ENCODE results near the gene SCN5A. TPM values are rescaled to one million over a fixed set of nuclear protein-coding genes. Genes with fewer than 3 reads are reported as not detected.

The SCN5A gene
- total RNA-seq, 1 experiment from 2014 or later, result 4.7 TPM

GRCh38 chr3:38577371-38578080 lies 72.0 kb downstream of the SCN5A start:
- no peaks in the 10 kb centered on the region for H3K4me1 ChIP-seq (replicated peaks; ENCODE audit: insufficient read depth)
- intact Hi-C loops (cut with micrococcal nuclease; ENCODE audit: unreplicated experiment), result no loop called here
- CTCF ChIA-PET, result no interaction called here

DNA sequence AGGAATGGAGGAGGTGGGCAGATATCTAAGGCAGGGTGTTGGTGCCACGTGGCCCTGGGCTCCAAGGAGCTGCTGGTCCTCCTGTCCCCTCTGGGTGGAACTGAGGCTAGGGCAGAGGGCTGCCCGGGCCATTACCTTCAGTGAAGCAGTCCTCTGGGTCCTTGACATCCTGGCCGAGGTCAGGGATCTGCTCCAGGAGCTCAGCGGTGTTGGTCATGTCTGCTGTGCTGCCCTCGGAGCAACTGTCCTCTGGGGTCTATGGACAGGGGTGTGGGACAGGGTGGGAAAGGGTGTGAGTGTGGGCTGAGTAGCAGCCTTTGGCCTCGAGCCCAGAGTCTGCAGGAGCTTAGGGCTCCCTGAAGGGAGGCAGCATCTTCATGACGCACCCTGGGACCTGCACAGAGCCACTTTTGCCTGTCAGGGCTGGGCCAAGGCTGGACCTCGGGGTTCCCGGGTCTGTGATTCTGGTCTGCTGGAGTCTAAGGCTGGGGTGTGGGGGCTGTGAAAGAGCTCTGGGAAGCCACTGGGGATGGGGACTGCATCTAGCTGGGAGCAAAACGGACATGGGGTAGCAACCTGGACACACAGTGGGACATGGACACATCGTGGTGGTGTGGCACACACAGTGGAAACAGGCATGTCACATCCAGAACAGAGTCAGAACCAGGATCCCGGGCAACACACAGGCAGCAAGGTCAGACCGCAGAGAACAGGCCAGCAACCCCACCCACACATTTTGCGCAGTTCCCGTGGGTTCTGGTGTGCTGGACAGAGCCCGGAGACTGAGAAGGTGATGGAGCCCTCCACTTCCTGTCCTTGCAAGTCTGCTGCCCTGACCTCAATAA lies 72.7 kb downstream of the SCN5A start:
- no peak overlapping the region for H2AFZ ChIP-seq
- no peaks in the 10 kb centered on the region for H3K9me3 ChIP-seq (ENCODE audit: insufficient read depth, low read depth)
- H4K20me1 ChIP-seq (ENCODE audit: insufficient read depth), result no peaks in the 10 kb centered on the region
- ChIA-PET POLR2A (ENCODE audit: unreplicated experiment) (no interaction called here), CTCF (no interaction called here)
- peaks cover 23% of the 10 kb centered on the region for H3K27me3 ChIP-seq (ENCODE audit: insufficient read depth, low read depth)
- DNase-seq, result no peak
- no peaks in the 10 kb centered on the region for H3K36me3 ChIP-seq (ENCODE audit: low read depth)
- H3K4me3 ChIP-seq, result no peak overlapping the region
- intact Hi-C loops (cut with micrococcal nuclease; ENCODE audit: unreplicated experiment), result no loop called here
- no peaks in the 10 kb centered on the region for H3K79me2 ChIP-seq (ENCODE audit: low read depth)
- BruUV-seq (replicated peaks), result no TSS peak
- no peak overlapping the region for H3K27ac ChIP-seq
- TF ChIP-seq EZH2 (IDR thresholded peaks at IDR 0.05; ENCODE audit: low read depth), result no peak
- TF ChIP-seq, protein P1, sequence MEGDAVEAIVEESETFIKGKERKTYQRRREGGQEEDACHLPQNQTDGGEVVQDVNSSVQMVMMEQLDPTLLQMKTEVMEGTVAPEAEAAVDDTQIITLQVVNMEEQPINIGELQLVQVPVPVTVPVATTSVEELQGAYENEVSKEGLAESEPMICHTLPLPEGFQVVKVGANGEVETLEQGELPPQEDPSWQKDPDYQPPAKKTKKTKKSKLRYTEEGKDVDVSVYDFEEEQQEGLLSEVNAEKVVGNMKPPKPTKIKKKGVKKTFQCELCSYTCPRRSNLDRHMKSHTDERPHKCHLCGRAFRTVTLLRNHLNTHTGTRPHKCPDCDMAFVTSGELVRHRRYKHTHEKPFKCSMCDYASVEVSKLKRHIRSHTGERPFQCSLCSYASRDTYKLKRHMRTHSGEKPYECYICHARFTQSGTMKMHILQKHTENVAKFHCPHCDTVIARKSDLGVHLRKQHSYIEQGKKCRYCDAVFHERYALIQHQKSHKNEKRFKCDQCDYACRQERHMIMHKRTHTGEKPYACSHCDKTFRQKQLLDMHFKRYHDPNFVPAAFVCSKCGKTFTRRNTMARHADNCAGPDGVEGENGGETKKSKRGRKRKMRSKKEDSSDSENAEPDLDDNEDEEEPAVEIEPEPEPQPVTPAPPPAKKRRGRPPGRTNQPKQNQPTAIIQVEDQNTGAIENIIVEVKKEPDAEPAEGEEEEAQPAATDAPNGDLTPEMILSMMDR (conservative IDR thresholded peaks at IDR 0.05), result no peak
- no peaks in the 10 kb centered on the region for H3K9me2 ChIP-seq (ENCODE audit: insufficient read depth)
- no peaks in the 10 kb centered on the region for H3F3A ChIP-seq (ENCODE audit: insufficient read depth, low read depth)
- H3K4me1 ChIP-seq (replicated peaks; ENCODE audit: insufficient read depth), result no peaks in the 10 kb centered on the region
- H3K4me2 ChIP-seq, result no peak overlapping the region

More at GRCh38 chr3:38577371-38578080, 72.0 kb downstream of the SCN5A start:
- Histone ChIP-seq H3K4me2 (no peak overlapping the region), H3K27me3 (ENCODE audit: insufficient read depth, low read depth) (peaks cover 23% of the 10 kb centered on the region), H3K36me3 (ENCODE audit: low read depth) (no peaks in the 10 kb centered on the region), H4K20me1 (ENCODE audit: insufficient read depth) (no peaks in the 10 kb centered on the region), H3K4me3 (no peak overlapping the region), H2AFZ (no peak overlapping the region), H3K79me2 (ENCODE audit: low read depth) (no peaks in the 10 kb centered on the region), H3F3A (ENCODE audit: insufficient read depth, low read depth) (no peaks in the 10 kb centered on the region), H3K9me2 (ENCODE audit: insufficient read depth) (no peaks in the 10 kb centered on the region), H3K9me3 (ENCODE audit: insufficient read depth, low read depth) (no peaks in the 10 kb centered on the region), H3K27ac (no peak overlapping the region)
- TF ChIP-seq, protein P1 (conservative IDR thresholded peaks at IDR 0.05), result no peak
- TF ChIP-seq EZH2 (IDR thresholded peaks at IDR 0.05; ENCODE audit: low read depth), result no peak
- POLR2A ChIA-PET (ENCODE audit: unreplicated experiment), result no interaction called here
- DNase-seq, result no peak
- BruUV-seq (replicated peaks), result no TSS peak

DNA sequence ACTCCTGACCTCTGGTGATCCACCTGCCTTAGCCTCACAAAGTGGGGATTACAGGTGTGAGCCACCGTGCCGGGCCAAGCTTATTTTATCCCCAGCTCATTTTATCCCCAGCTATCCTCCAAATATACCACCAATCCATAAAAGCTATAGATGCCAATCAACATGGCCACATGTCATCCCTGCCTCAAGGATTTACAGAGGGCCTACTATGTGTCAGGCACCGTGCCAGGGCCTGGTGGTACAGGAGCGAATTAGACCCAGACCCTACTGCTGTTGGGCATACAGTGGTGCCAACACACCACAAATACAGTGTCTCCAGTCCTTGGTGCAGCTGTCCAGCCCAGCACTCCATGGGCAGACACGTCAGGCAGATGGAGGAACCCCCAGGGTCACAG lies 73.4 kb downstream of the SCN5A start:
- H3K4me1 ChIP-seq (replicated peaks; ENCODE audit: insufficient read depth), result no peaks in the 10 kb centered on the region
- no peak overlapping the region for H3K4me3 ChIP-seq
- H3F3A ChIP-seq (ENCODE audit: insufficient read depth, low read depth), result no peaks in the 10 kb centered on the region
- no peak for DNase-seq
- intact Hi-C loops (cut with micrococcal nuclease; ENCODE audit: unreplicated experiment), result no loop called here
- H3K9me3 ChIP-seq (ENCODE audit: insufficient read depth, low read depth), result no peaks in the 10 kb centered on the region
- no peak overlapping the region for H3K27ac ChIP-seq
- no TSS peak for BruUV-seq (replicated peaks)
- ChIA-PET CTCF (no interaction called here), POLR2A (ENCODE audit: unreplicated experiment) (no interaction called here)
- TF ChIP-seq, protein P1 (conservative IDR thresholded peaks at IDR 0.05), result no peak
- TF ChIP-seq EZH2 (IDR thresholded peaks at IDR 0.05; ENCODE audit: low read depth), result no peak
- peaks cover 23% of the 10 kb centered on the region for H3K27me3 ChIP-seq (ENCODE audit: insufficient read depth, low read depth)
- H4K20me1 ChIP-seq (ENCODE audit: insufficient read depth), result no peaks in the 10 kb centered on the region
- H2AFZ ChIP-seq, result no peak overlapping the region
- H3K36me3 ChIP-seq (ENCODE audit: low read depth), result no peaks in the 10 kb centered on the region
- no peak overlapping the region for H3K4me2 ChIP-seq
- H3K79me2 ChIP-seq (ENCODE audit: low read depth), result no peaks in the 10 kb centered on the region
- no peaks in the 10 kb centered on the region for H3K9me2 ChIP-seq (ENCODE audit: insufficient read depth)

Measured in PC-9 (cell line).